HEK293T (cell line): ENCODE measurements around the gene DUOX1.

Experiments
- ARNT ChIP-seq: fragments of 450-650 bp; IDR thresholded peaks from 2 replicates; pipeline ENCODE4 v1.6.1; 2017; ENCODE audit warnings: mild to moderate bottlenecking
- BHLHE40 ChIP-seq: fragments of 450-650 bp; IDR thresholded peaks from 2 replicates; pipeline ENCODE4 v1.6.1; 2016; ENCODE audit warnings: mild to moderate bottlenecking, moderate library complexity, borderline replicate concordance
- CTBP1 ChIP-seq: fragments of 450-650 bp; IDR thresholded peaks from 2 replicates; pipeline ENCODE4 v1.6.1; 2016; ENCODE audit warnings: borderline replicate concordance
- ELF4 ChIP-seq: fragments of 450-650 bp; IDR thresholded peaks from 2 replicates; pipeline ENCODE4 v1.6.1; 2017; ENCODE audit warnings: antibody characterized with exemption
- FOXA1 ChIP-seq: fragments of 450-650 bp; IDR thresholded peaks from 2 replicates; pipeline ENCODE4 v1.6.1; 2016; ENCODE audit warnings: mild to moderate bottlenecking
- FOXK2 ChIP-seq: fragments of 450-650 bp; IDR thresholded peaks from 2 replicates; pipeline ENCODE4 v1.6.1; 2016; ENCODE audit warnings: mild to moderate bottlenecking
- FOXM1 ChIP-seq: fragments of 450-650 bp; IDR thresholded peaks from 2 replicates; pipeline ENCODE4 v1.6.1; 2017; ENCODE audit warnings: mild to moderate bottlenecking, borderline replicate concordance
- HDGF ChIP-seq: fragments of 450-650 bp; IDR thresholded peaks from 2 replicates; pipeline ENCODE4 v1.6.1; 2017; ENCODE audit warnings: antibody characterized with exemption, borderline replicate concordance
- LEF1 ChIP-seq: fragments of 450-650 bp; IDR thresholded peaks from 2 replicates; pipeline ENCODE4 v1.6.1; 2017; ENCODE audit warnings: mild to moderate bottlenecking, borderline replicate concordance
- SP1 ChIP-seq: fragments of 450-650 bp; IDR thresholded peaks from 2 replicates; pipeline ENCODE4 v1.6.1; 2017
- SUZ12 ChIP-seq: fragments of 450-650 bp; IDR thresholded peaks from 2 replicates; pipeline ENCODE4 v1.6.1; 2016; ENCODE audit warnings: mild to moderate bottlenecking
- TARDBP ChIP-seq: fragments of 450-650 bp; IDR thresholded peaks from 2 replicates; pipeline ENCODE4 v1.6.1; 2016
- ZNF384 ChIP-seq: fragments of 450-650 bp; IDR thresholded peaks from 2 replicates; pipeline ENCODE4 v1.6.1; 2016

GRCh38 chr15:45133561-45133920 is 3.7 kb downstream of the DUOX1 start:
- no peak for TF ChIP-seq ELF4
- no peak for TF ChIP-seq FOXM1
- no peak for TF ChIP-seq SP1
- no peak for TF ChIP-seq BHLHE40
- TF ChIP-seq HDGF: no peak
- no peak for TF ChIP-seq TARDBP
- no peak for TF ChIP-seq SUZ12
- TF ChIP-seq ZNF384: no peak
- no peak for TF ChIP-seq FOXA1
- no peak for TF ChIP-seq ARNT
- TF ChIP-seq CTBP1: no peak
- TF ChIP-seq LEF1: no peak
- no peak for TF ChIP-seq FOXK2
